SU-DHL-6 (cell line): ENCODE measurements around the gene RABGGTA.

Experiments
- H2AFZ ChIP-seq: fragments of 200-600 bp; sonication (generic); 2 replicates; pipeline ENCODE4 v1.6.1; 2014; ENCODE audit warnings: low read depth, mild to moderate bottlenecking, moderate library complexity, mixed read lengths, antibody characterized with exemption, low read length; ENCODE audit not compliant: severe bottlenecking
- H3F3A ChIP-seq: fragments of 200-600 bp; shearing (Covaris generic); 2 replicates; pipeline ENCODE4 v1.6.0; 2016; ENCODE audit warnings: antibody characterized with exemption, mild to moderate bottlenecking; ENCODE audit not compliant: insufficient read depth
- H3K27ac ChIP-seq: fragments of 200-600 bp; sonication (generic); 2 replicates; pipeline ENCODE4 v1.5.1; 2016; ENCODE audit warnings: low read depth, mild to moderate bottlenecking, low read length, moderate library complexity, mixed read lengths
- H3K27me3 ChIP-seq: fragments of 200-600 bp; sonication (generic), shearing (Covaris generic); 2 replicates; pipeline ENCODE4 v1.6.0; 2014; ENCODE audit warnings: mild to moderate bottlenecking, low read length
- H3K36me3 ChIP-seq: fragments of 200-600 bp; sonication (generic); 2 replicates; pipeline ENCODE4 v1.6.1; 2014; ENCODE audit warnings: mild to moderate bottlenecking, low read length, mixed read lengths
- H3K4me2 ChIP-seq: fragments of 300-600, 200-600 bp; shearing (Covaris generic), sonication (generic); 2 replicates; pipeline ENCODE4 v1.6.0; 2014; ENCODE audit warnings: low read length, low read depth, mild to moderate bottlenecking; ENCODE audit not compliant: poor library complexity, severe bottlenecking
- H3K4me3 ChIP-seq: fragments of 200-600 bp; sonication (generic); 2 replicates; pipeline ENCODE4 v1.5.1; 2014; ENCODE audit warnings: antibody characterized with exemption, low read length, mild to moderate bottlenecking, mixed read lengths; ENCODE audit not compliant: insufficient read depth, poor library complexity, severe bottlenecking
- H3K79me2 ChIP-seq: fragments of 200-600 bp; sonication (generic); 2 replicates; pipeline ENCODE4 v1.6.1; 2014; ENCODE audit warnings: mild to moderate bottlenecking, low read length, moderate library complexity; ENCODE audit not compliant: insufficient read depth
- H3K9ac ChIP-seq: fragments of 200-600 bp; sonication (generic); 2 replicates; pipeline ENCODE4 v1.7.0; 2014; ENCODE audit warnings: mild to moderate bottlenecking, low read length
- H3K9me2 ChIP-seq: fragments of 200-600 bp; sonication (generic); replicated peaks from 2 replicates; pipeline ENCODE4 v1.6.1; 2014; ENCODE audit warnings: low read length; ENCODE audit not compliant: insufficient read depth
- H3K9me3 ChIP-seq: fragments of 200-600 bp; sonication (generic); 2 replicates; pipeline ENCODE4 v1.6.1; 2014; ENCODE audit warnings: low read length, mixed read lengths; ENCODE audit not compliant: insufficient read depth
- H4K20me1 ChIP-seq: fragments of 200-600 bp; sonication (generic); 2 replicates; pipeline ENCODE4 v1.6.1; 2014; ENCODE audit warnings: low read depth, mild to moderate bottlenecking, antibody characterized with exemption, low read length, moderate library complexity, mixed read lengths
- EZH2phosphoT487 ChIP-seq: fragments of 200-600 bp; sonication (generic), shearing (Covaris generic); conservative IDR thresholded peaks from 2 replicates; pipeline ENCODE4 v1.6.1; 2018; ENCODE audit warnings: mild to moderate bottlenecking, antibody characterized with exemption, low read length, moderate library complexity, mixed read lengths
- TF ChIP-seq, protein P1 (sequence below): fragments of 200-600 bp; sonication (generic); IDR thresholded peaks from one replicate; pipeline ENCODE4 v1.5.1; 2017; ENCODE audit warnings: antibody characterized with exemption, mild to moderate bottlenecking, low read length, moderate library complexity; ENCODE audit not compliant: insufficient read depth, poor library complexity, severe bottlenecking

Gene RABGGTA

GRCh38 chr14:24259282-24260025, 11.9 kb downstream of the RABGGTA start:
- H3K79me2 ChIP-seq, result no peaks in the 10 kb centered on the region
- H3K4me3 ChIP-seq, result no peak overlapping the region
- no peaks in the 10 kb centered on the region for H3K9me2 ChIP-seq
- no peaks in the 10 kb centered on the region for H3K9me3 ChIP-seq
- no peaks in the 10 kb centered on the region for H4K20me1 ChIP-seq
- TF ChIP-seq, protein P1, sequence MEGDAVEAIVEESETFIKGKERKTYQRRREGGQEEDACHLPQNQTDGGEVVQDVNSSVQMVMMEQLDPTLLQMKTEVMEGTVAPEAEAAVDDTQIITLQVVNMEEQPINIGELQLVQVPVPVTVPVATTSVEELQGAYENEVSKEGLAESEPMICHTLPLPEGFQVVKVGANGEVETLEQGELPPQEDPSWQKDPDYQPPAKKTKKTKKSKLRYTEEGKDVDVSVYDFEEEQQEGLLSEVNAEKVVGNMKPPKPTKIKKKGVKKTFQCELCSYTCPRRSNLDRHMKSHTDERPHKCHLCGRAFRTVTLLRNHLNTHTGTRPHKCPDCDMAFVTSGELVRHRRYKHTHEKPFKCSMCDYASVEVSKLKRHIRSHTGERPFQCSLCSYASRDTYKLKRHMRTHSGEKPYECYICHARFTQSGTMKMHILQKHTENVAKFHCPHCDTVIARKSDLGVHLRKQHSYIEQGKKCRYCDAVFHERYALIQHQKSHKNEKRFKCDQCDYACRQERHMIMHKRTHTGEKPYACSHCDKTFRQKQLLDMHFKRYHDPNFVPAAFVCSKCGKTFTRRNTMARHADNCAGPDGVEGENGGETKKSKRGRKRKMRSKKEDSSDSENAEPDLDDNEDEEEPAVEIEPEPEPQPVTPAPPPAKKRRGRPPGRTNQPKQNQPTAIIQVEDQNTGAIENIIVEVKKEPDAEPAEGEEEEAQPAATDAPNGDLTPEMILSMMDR, result no peak
- no peak for TF ChIP-seq EZH2phosphoT487
- no peak overlapping the region for H2AFZ ChIP-seq
- no peak overlapping the region for H3K9ac ChIP-seq
- no peak overlapping the region for H3K4me2 ChIP-seq
- H3K27me3 ChIP-seq, result no peaks in the 10 kb centered on the region
- no peaks in the 10 kb centered on the region for H3K36me3 ChIP-seq
- no peak overlapping the region for H3K27ac ChIP-seq
- no peaks in the 10 kb centered on the region for H3F3A ChIP-seq

GRCh38 chr14:24258548-24259265, 12.7 kb downstream of the RABGGTA start:
- Histone ChIP-seq H3K4me2 (no peak overlapping the region), H3K79me2 (no peaks in the 10 kb centered on the region), H2AFZ (no peak overlapping the region), H3F3A (no peaks in the 10 kb centered on the region), H3K36me3 (no peaks in the 10 kb centered on the region), H4K20me1 (no peaks in the 10 kb centered on the region), H3K9ac (no peak overlapping the region), H3K9me2 (no peaks in the 10 kb centered on the region), H3K4me3 (no peak overlapping the region), H3K27ac (no peak overlapping the region), H3K9me3 (no peaks in the 10 kb centered on the region), H3K27me3 (no peaks in the 10 kb centered on the region)
- TF ChIP-seq EZH2phosphoT487, result no peak
- TF ChIP-seq, protein P1, result no peak

- no peak overlapping the region for H3K9ac ChIP-seq
- H3K4me3 ChIP-seq, result no peak overlapping the region
- no peaks in the 10 kb centered on the region for H3K36me3 ChIP-seq
- no peak overlapping the region for H3K4me2 ChIP-seq
- no peaks in the 10 kb centered on the region for H3K9me2 ChIP-seq
- no peak overlapping the region for H2AFZ ChIP-seq
- no peaks in the 10 kb centered on the region for H4K20me1 ChIP-seq
- no peaks in the 10 kb centered on the region for H3K79me2 ChIP-seq
- no peaks in the 10 kb centered on the region for H3F3A ChIP-seq
- TF ChIP-seq, protein P1, result no peak
- TF ChIP-seq EZH2phosphoT487, result no peak
- no peak overlapping the region for H3K27ac ChIP-seq
- no peaks in the 10 kb centered on the region for H3K27me3 ChIP-seq
- no peaks in the 10 kb centered on the region for H3K9me3 ChIP-seq
Measured at GRCh38 chr14:24258119-24258518, 13.3 kb downstream of the RABGGTA start.
